ENCODE measurements around the gene LPIN1.
"Not testable (repeated sequence)": the region's sequence is repeated elsewhere in the genome, so short reads cannot be mapped to it uniquely, and the experiment has no call there.

Gene LPIN1

DNA sequence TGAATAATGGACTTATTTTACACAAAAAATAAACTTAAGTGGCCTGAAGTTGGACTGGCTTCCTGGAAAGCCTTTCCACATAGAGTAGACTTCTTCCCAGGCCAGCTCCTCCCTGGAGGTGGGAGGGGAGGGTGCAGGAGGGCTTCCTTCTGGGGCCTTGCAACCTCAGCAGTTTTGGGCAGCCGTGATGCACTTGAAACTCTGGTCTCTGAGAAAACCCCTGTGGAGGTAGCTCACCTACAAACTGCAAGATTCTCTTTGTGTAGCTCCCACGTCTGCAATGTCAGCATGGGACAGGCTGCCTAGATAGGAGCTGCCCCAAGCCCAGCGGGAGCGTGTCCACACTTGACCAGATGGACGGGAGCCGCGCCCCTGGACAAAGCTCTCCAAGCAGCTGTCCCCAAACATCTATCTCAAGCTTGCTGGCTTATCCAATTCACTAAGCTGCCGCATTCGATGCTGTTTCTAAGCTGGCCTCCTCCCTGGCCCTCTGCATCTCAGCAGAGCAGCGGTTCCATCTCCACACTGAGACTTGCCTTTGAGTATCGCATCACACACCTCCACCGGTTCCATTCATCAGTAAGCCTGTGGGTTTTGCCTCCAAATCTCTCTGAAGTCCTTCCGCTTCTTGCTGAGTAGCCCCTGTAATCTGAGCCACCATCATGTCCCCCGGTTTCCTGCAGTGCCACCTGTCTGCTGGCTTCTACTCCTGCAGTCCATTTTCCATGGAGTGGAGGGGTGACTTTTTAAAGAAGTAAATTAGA, 1.6 kb upstream of the LPIN1 start:
- DNase-seq, result no peak

DNA sequence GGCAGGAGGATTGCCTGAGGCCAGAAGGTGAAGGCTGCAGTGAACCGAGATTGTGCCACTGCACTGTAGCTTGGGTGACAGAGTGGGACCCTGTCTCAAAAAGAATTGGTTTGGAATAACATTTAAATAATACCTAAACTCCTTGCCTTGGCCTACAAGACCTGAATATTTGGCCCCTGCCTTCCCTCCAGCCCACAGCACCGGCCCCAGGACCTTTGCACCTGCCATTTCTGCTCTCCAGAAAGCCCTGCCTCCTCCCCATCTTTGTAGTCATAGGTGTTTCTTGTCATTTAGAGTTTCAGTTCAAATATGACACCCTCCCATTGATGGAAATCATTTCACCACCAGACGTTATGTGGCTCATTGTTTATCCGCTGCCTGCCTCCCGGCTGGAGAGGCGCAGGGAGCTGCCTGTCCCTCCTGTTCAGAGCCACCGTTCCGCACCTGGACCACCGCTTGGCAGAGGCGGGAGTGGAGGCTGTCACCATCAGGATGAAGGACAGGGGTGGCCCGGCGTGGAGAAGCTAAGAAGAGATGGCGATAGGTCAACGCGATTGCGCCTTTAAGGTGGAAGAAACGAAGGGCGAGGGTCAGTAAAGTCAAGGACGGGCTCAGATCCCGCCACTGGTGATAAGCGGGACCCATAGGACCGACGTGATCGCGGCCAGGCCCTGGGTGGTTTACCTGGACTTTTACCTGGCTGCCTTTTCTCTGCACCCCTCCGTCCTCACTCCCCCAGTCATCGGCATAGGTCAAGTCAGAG, 638 bp upstream of the LPIN1 start:
- no peak for DNase-seq

DNA sequence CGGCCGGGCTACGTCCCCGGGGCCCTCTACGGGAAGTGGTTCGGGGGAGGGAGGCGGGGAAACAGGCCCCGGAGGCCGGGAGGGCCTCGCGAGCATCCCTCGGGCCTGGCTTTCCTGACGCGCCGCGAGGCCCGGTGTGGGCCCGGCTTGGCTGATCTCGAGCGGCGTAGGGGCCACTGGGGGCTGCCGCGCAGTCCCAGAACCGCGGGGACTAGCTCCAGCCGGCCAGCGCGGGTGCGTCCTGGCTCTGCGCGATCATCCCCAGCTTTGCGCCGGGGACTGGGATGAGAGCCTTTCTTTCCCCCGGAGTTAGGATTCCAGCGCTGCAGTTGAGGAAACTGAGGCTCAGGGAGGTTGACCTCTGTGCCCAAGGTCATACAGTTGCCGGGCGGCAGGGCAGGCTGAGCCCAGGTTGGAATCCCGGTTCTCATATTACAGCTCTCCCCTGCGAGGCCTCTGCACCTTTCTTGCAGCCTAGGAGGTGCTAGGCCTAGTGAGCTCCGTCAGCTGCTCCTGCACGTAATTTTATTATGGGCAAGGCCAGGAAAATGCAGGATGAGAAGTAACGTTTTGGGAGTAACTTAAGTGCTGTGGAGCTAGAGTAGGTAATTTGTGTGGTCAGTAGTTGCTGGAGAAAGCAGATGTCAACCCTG, 501 bp downstream of the LPIN1 start:
- no peak for DNase-seq

DNA sequence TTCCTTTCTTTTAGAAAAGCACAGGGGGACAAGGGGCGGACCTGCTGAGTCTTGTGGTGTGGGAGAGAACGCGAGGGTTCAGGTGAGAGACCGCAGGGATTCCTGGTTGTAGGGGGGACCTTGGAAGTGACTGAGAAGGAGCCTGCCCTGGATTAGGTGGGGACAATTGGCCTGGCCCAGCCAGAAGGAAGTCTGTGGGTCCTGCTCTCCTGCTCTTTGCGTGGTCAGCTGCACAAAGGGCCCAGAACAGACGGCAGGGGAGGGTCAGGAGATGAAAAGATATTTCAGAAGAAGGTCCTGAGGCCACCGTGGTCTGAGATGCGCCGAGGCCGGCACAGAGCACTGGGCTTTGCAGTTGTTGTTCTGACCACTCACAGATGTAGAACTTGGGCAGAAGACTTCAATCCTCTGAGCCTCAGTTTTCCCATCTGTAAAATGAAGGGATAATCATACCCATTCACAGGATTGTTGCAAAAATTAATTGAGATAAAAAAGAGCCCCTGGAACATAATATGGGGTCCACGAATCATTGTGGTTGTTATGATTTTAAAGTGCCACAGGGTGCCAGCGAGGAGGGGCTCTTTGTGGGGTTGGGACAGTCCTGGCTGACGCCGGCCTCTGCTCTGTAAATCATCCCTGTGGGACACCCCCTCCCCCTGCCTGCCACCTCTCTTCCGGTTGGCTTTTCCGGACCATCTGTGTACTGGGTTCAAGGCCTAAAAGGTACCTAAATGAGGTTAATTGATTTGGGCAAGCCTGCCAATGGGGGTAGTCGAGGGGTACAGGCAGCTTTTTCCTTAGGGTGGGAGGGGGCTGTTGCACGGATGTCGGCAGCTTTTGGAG, 1.8 kb downstream of the LPIN1 start:
- no peak for DNase-seq

DNA sequence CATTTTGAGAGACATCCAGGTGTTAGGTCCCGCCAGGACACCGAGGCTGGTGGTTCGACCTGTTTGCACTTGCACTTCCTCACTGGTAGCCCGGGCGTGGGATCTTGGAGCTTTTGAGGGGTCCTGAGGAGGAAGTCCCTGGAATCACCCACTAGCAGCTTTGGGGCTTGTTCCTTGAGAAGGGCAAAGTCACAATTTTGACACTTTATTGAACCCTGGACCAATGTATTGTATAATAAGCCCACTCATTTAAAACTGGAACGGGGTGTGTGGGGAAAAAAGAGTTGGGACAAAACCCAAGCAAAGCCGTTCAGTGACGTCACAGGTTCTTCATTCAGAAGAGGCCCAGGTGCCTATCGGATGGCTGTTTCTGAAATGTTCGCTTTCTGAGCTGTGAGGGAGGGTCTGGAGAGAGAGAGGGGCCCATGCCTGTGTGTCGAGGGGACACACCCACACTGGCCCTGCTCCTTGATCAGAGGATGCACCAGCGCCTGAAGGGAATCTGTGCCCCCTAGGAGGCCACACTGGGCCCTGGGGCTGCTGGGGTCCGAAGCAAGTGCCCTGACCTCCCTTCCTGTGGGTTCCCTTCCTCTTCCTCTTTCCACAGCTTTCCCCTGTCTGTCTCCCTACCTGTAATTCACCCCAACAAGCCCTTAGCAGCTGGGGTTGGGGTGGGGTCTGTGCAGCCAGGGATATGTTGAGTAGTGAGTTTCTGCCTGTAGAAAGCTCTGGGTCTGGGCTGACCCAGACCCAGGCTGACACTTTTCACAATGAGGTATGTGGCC, 2.6 kb downstream of the LPIN1 start:
- no peak for DNase-seq

DNA sequence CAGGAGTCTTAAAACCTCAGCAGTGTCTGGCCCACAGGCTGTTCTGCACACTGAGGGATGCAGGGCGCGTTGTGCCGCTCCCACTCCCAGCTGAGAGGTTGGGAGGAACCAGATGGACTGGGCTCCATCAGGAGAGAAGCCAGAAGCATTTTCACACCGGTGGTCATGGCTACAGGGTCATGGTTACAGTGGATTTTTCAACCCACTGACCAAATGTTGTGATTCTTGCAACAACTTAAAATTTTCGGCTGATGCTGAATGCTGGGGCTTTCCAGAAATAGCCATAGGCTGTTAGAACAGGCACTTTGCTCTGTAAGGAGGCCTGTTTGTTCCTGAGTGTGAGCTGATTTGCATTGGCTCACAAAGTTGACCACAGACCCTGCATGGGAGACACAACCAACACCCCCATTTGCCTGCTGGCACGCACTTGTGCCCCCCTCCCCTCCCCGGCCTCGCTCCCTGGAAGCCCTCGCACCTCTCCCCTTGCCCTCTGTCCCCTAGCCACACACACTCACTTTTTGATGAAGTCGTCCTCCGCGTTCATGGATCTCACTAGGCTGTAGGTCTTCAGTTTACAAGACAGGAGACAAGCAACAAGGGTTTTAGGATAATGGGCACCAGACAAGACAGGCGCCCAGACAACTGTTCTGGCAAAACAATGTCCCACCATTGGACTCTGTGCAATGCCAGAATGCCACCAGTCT, 3.4 kb downstream of the LPIN1 start:
- no peak for DNase-seq

DNA sequence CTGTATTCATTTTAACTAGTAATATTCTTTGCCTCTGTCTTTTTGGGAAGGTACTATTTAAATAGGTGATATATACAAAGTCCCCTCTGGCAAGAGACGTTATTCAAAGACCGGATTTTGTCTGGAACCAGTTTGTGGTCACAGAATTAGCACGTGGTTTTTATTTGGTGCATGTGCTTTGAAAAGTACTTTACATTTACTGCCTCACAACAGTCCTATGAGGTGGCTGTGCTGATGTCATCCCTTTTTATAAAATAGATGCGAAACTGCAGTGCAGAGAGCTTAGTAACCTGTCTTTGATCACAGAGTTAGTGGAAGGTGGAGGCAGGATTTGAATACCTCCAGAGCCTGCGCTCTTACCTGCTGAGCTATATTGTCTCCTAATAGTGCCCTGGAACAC, 4.0 kb downstream of the LPIN1 start:
- DNase-seq, result peak; percentile 56

DNA sequence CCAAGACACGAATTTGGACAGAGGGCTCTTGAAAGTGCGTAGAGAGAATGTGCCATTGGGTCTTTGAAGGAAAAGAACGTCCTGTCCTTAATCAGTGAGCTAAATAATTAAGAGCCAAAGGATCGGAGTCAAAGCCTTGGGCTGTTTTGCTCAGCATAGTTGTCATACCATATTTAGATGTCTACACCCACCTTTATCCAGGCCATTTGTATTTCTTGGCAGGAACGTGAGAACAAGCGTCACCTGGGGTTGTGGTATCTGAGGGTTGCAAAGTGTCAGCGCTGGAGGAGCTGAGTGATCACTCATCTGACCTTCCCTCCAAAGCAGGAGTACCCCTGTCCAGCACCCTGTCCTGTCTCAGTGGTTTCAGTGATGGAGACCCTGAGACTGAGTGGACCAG, 4.5 kb downstream of the LPIN1 start:
- DNase-seq, result peak; percentile 34

DNA sequence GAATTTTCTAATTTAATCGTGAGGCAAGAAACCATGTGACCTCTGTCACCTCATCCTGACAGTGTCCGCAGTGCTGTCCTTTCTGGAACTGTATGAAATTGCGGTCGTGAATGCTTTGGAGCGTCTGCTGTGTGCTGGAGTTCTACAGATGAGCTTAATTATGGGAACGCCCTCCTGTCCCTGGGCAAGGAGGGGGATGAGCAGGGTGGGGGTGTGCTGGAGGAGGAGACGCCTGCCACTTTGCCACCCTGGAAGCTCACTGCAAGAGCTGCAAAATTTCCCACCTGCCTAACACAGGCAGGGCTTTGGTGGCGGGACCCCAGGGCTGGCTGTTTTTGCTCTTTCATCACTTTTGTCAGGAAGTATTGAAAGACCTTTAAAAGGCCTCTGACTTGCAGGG, 6.5 kb downstream of the LPIN1 start:
- DNase-seq, result no peak

DNA sequence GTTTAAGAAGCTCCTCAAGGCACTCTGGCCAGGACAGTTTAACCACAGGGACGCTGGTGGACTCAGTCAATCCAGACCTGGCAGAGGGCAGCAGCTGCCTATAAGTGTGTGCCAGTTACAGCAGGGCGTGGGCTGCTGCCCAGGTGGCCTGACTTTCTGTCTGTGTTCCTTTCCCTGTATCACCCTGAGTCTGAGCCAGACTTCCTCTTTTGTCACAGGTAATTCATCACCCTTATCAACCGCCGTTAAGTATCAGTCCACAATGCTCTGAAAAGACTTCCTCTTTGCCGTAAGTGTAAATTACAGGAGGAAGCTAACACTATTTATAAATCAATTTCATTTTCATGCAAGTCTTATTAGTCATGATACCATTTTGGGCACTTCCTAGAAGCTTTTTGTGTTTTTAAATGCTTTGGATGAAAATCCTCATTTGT, 7.0 kb downstream of the LPIN1 start:
- no peak for DNase-seq

DNA sequence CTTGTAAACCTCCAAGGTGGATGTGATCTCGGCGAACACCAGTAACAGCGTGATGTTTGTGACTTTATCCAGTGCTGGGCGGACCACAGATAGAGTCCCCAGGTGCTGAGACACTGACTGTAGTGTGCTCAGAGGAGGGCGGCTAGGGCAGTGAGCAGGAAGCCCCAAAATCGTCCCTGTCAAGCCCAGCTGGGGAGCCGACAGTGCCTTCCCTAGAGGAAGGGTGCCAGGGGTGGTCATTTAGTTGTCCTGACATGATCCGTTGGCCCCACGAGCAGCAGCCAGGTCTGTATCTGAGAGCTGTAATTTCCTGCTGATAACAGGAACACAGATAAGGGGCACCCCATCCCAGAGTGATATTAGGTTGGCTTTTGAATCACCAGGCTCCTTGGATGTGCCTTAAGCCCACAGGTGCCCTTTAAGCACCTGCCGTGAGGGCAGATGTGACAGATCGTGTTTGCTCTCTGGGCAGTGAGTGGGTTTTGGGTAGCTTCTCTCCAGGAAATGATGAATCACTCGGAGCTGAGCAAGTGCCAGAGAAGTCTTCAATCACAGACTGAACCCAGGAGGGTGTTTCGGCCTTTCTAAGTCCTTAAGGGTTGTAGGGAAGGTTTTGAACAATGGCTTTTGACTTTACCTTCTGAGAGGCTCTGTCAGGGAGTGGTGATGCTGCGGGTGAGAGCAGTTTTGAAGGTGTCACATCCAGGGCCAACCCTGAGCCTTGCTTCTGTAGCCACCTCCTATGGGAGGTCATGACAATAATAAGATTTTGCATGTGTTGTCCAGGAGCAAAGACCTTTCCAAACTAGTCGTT, 7.7 kb downstream of the LPIN1 start:
- DNase-seq, result peak; percentile 81

DNA sequence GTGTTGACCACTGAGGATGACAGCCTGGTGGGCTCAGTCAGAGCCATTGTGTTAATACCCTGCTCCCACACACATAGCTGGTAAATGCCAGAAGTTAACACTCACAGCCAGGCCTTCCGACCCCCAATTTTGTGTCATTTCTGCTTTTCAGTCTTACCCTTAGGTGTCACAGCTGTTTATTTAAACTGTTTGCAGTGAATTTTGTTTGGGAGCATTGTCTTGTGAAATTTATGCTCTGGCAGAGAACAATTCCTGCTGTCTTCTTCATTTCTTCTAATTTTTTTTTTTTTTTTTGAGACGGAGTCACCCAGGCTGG, 8.2 kb downstream of the LPIN1 start:
- DNase-seq, result no peak

DNA sequence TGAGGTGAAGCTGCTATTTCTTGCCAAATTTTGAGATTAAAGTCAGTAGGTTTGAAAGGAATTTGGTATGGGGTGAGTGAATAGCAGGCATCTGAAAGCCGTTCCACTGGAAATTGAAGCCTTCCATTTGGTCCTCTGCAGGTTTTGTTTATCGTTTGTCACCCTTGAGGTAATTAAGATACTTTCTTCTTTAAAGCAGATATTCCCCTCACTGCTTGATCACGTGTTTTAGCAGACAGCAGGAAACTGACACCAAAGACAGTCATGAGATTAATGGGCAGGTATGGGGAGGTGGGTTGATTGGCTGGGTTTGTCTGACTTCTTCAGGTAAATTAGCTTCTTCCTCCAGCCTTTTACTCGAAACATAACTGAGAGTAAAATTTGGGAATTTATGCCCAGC, 10.7 kb downstream of the LPIN1 start:
- DNase-seq, result no peak

DNA sequence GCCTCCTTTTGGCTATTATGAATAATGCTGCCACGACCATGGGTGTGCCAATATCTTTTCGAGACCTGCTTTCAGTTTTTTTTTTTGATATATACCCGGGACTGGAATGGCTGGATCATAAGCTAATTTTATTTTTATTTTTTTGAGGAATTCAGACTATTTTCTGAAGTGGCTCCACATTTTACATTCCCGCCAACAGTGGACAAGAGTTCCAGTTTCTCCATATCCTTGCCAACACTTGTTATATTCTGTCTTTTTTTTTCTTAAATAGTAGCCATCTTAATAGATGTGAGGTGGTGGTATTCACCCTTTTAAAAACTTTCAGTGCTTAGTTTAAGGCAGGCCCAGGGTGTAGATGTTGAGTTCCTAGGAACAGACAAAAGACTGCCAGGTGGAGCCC, 11.8 kb downstream of the LPIN1 start:
- no peak for DNase-seq

DNA sequence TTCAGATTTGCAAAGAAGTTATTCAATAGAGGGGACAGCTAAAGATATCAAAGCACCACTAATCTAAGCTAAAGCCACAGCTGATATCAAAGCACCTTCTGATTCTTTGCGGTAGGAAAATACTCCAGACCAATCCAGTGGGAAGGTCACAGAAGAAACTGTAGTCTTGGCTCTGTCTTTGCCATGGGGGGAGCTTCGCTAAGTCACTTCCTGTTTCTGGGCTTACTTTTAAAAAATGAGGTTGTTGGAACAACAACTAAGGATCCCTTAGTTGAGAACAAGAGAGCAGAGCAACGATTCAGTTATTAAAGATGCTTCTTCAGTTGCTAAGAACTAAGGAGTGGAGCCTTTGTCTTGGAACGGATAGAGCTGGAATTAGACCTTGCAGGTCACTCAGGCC, 12.2 kb downstream of the LPIN1 start:
- DNase-seq, result no peak

DNA sequence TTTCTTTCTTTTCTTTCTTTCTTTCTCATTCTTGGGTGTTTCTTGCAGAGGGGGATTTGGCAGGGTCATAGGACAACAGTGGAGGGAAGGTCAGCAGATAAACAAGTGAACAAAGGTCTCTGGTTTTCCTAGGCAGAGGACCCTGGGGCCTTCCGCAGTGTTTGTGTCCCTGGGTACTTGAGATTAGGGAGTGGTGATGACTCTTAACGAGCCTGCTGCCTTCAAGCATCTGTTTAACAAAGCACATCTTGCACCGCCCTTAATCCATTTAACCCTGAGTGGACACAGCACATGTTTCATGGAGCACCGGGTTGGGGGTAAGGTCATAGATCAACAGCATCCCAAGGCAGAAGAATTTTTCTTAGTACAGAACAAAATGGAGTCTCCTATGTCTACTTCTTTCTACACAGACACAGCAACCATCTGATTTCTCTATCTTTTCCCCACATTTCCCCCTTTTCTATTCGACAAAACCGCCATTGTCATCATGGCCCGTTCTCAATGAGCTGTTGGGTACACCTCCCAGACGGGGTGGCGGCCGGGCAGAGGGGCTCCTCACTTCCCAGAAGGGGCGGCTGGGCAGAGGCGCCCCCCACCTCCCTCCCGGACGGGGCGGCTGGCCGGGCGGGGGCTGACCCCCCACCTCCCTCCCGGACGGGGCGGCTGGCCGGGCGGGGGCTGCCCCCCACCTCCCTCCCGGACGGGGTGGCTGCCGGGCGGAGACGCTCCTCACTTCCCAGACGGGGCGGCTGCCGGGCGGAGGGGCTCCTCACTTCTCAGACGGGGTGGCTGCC, 12.9 kb downstream of the LPIN1 start:
- DNase-seq, result not testable (repeated sequence)

DNA sequence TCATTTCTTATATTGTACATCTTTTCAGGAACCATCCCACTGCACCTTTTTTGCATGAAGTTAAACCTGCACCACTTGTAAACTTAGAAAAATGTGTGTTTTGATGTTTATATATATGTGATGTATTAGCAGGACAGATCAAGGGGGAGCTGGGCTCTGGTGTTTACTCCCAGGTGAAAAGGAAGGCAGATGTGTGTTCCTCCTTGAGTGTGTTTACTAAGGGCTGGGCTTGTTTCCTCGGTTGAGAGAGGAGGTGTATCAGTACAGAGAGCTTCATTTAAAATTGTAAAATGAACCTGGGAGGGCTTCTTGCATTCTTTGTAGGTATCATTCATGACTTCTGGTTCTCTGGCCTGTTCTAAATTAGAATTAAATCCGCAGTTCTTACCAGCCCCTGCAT, 14.8 kb downstream of the LPIN1 start:
- DNase-seq, result no peak

DNA sequence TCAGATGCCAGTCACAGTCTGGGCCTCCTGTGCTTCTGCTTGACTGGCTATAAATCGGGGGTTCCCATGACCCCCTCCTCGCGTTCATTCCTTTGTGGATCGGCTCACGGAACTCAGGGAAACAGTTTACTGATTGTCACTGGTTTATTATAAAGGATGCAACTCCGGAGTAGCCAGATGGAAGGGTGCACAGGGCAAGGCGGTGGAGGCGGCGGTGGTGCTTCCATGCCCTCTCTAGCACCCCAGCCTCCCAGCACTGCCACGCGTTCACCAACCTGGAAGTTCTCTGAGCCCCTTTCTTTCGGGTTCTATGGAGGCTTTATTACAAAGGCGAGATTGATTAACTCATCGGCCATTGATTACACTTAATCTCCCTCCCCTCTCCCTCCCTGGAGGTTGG, 15.6 kb downstream of the LPIN1 start:
- no peak for DNase-seq

DNA sequence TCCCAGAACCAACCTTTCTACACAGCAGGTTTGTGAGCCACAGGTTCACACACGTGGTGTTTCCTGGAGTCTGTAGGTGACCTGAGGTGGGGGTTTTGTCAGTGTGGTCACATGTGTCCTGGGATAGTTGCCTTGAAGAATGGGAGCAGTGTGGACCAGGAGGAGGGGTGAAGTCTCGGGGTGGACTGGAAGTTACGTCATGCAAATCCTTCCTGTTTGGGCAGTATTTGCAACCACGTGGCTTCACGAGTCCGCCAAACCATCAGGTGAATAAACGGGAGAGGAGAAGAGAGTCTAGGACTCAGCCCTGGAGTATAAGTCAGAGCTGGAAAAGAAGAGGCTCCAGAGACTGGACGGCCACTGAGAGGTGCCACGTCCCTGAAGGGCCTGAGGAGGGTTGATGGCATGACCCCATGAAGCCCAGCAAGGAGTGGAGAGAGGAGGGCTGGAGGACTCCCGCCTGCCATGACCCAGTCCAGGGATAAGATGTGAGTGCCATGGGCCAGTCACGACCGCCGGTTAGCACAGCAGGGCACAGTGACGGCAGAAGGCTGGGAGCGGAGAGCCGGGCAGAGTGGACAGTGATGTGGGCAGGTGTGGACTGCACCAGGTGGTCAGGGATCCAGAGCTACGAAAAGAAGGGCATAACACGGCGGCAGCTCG, 16.5 kb downstream of the LPIN1 start:
- no peak for DNase-seq
